Activated CD4-positive, alpha-beta T cell treated with anti-CD3 and anti-CD28 coated beads, Interleukin-2, amount 10 ng/mL, durations not matched to agents 7 days and 5 days (primary cell): ENCODE data around the gene ECPAS. TPM values are rescaled to one million over a fixed set of nuclear protein-coding genes. Genes with fewer than 3 reads are reported as not detected.
"Not testable (repeated sequence)": the region's sequence is repeated elsewhere in the genome, so short reads cannot be mapped to it uniquely, and the experiment has no call there.

Source experiments
- CTCF ChIA-PET: fragments of 350-600 bp; sonication (Branson Sonifier 250); formaldehyde crosslinking; loops from one replicate; lab custom pipeline; 2021; ENCODE audit warnings: antibody characterized with exemption; lab: Charles Lee
- POLR2A ChIA-PET: fragments of 350-600 bp; sonication (Branson Sonifier 250); formaldehyde crosslinking; loops from one replicate; lab custom pipeline; 2021; ENCODE audit warnings: antibody characterized with exemption; lab: Charles Lee
- DNase-seq: peaks from one replicate; pipeline ENCODE4 v3.0.0-alpha.2; 2020
- H3K27ac Mint-ChIP-seq: one replicate; pipeline ENCODE4 v1.8.0; 2021; ENCODE audit warnings: mild to moderate bottlenecking, moderate library complexity, mixed read lengths
- H3K27me3 Mint-ChIP-seq: one replicate; pipeline ENCODE4 v1.8.0; 2021; ENCODE audit warnings: mixed read lengths
- H3K36me3 Mint-ChIP-seq: one replicate; pipeline ENCODE4 v1.8.0; 2021; ENCODE audit warnings: low read depth, mixed read lengths
- H3K4me1 Mint-ChIP-seq: one replicate; pipeline ENCODE4 v1.8.0; 2021; ENCODE audit warnings: mixed read lengths
- H3K4me3 Mint-ChIP-seq: one replicate; pipeline ENCODE4 v1.8.0; 2021; ENCODE audit warnings: mild to moderate bottlenecking, moderate library complexity, mixed read lengths
- H3K9me3 Mint-ChIP-seq: one replicate; pipeline ENCODE4 v1.8.0; 2021; ENCODE audit warnings: mixed read lengths
- total RNA-seq, 2 experiments: library from RNA; stranded (reverse); gene quantifications; one replicate each; pipeline ENCODE4 v1.2.3, GENCODE V29; 2021

ECPAS gene
- total RNA-seq, 2 experiments from 2014 or later = 55.5 to 69.4 TPM

GRCh38 chr9:111401486-111401885 is 82.7 kb downstream of the ECPAS start:
- CTCF ChIA-PET = interaction anchor here (1.1 kb wide), 1 partner anchor 25 kb away, joined by 3 read pairs; no protein-coding TSS in a partner anchor
- H3K4me1 Mint-ChIP-seq, H3K27me3 Mint-ChIP-seq, H3K27ac Mint-ChIP-seq, DNase-seq, POLR2A ChIA-PET, H3K4me3 Mint-ChIP-seq: not testable (repeated sequence)
- Mint-ChIP-seq H3K36me3 (peaks cover 73% of the 10 kb centered on the region), H3K9me3 (peaks cover 36% of the 10 kb centered on the region)

DNA sequence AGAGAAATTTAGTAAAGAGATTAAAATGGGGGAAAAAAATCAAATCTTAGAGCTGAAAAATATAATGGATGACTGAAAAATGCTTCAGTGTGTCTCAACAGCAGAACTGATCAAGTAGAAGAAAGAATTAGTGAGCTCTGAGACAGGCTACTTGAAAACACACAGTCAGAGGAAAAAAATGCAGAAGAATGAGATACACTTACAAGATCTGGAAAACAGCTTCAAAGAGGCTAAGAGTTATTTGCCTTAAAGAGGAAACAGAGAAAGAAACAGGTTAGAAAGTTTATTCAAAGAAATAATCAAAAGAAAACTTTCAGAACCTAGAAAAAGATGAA is 83.7 kb downstream of the ECPAS start:
- Mint-ChIP-seq H3K9me3 (peaks cover 27% of the 10 kb centered on the region), H3K4me1 (no peaks in the 10 kb centered on the region), H3K36me3 (peaks cover 71% of the 10 kb centered on the region), H3K27ac (no peak overlapping the region), H3K27me3 (no peaks in the 10 kb centered on the region), H3K4me3 (no peak overlapping the region)
- CTCF ChIA-PET = interaction anchor here (1.1 kb wide), 1 partner anchor 26 kb away, joined by 3 read pairs; no protein-coding TSS in a partner anchor
- no peak for DNase-seq
- POLR2A ChIA-PET = interaction anchor here (0.8 kb wide), 1 partner anchor 48 kb away, joined by 3 read pairs; no protein-coding TSS in a partner anchor

GRCh38 chr9:111399772-111400563 is 84.2 kb downstream of the ECPAS start:
- Mint-ChIP-seq H3K27me3 (no peaks in the 10 kb centered on the region), H3K4me3 (no peak overlapping the region), H3K9me3 (peaks cover 24% of the 10 kb centered on the region), H3K4me1 (peaks cover under 1% of the 10 kb centered on the region), H3K36me3 (peaks cover 71% of the 10 kb centered on the region), H3K27ac (no peak overlapping the region)
- CTCF ChIA-PET = no interaction called here
- POLR2A ChIA-PET = interaction anchor here (0.8 kb wide), 1 partner anchor 47 kb away, joined by 3 read pairs; no protein-coding TSS in a partner anchor
- DNase-seq = no peak

DNA sequence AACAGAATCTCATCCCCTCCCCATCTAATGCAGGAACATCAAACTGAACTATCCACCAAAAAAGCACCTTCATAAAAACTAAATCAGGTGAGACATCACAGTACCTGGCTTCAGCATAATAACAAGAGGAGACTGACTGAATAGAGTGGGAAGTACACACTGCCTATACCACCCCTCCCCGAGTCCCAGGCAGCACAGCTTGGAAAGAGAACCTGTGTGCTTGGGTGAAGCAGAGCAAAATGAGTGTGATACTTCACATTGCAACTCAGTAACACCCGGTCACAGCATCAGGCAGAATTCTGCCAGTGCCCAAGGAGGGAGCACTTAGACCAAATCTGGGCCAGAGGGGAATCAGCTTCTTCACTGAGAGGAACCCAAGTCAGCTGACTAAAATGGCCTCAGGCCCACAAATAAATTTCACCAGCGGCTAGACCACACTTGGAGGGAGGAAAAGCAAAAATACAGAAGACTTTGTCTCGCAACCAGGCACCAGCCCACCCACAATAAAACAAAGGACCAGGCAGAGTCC is 84.9 kb downstream of the ECPAS start:
- H3K9me3 Mint-ChIP-seq = peaks cover 24% of the 10 kb centered on the region
- H3K36me3 Mint-ChIP-seq = peaks cover 69% of the 10 kb centered on the region
- no peak overlapping the region for H3K27ac Mint-ChIP-seq
- peaks cover 5% of the 10 kb centered on the region for H3K4me1 Mint-ChIP-seq
- H3K27me3 Mint-ChIP-seq = no peaks in the 10 kb centered on the region
- CTCF ChIA-PET = interaction anchor here (0.6 kb wide), 1 partner anchor 12 kb away, joined by 3 read pairs; no protein-coding TSS in a partner anchor
- DNase-seq = no peak
- POLR2A ChIA-PET = no interaction called here
- H3K4me3 Mint-ChIP-seq = no peak overlapping the region

DNA sequence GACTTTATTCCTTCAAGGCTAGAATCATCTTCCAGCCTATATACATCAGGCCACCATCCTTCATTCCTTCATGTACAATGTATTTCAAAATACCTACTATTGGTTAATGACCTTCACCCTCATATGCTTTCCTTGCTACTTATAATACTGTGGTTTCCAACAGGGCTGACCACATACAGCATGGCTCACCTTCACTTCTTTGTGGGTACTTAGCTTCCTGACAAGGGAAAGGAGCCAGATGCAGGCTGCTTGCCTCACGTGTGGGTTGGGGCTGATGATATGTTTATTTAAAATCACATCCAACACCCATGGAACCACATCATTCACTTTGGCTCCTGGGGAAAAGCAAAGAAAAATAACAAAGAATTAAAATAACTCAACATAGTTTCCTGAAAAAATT is 90.2 kb downstream of the ECPAS start:
- no peak for DNase-seq
- peaks cover 8% of the 10 kb centered on the region for H3K4me1 Mint-ChIP-seq
- no peaks in the 10 kb centered on the region for H3K9me3 Mint-ChIP-seq
- H3K4me3 Mint-ChIP-seq = no peak overlapping the region
- H3K27me3 Mint-ChIP-seq = no peaks in the 10 kb centered on the region
- ChIA-PET CTCF (no interaction called here), POLR2A (no interaction called here)
- H3K36me3 Mint-ChIP-seq = peaks cover 57% of the 10 kb centered on the region
- H3K27ac Mint-ChIP-seq = no peak overlapping the region

DNA sequence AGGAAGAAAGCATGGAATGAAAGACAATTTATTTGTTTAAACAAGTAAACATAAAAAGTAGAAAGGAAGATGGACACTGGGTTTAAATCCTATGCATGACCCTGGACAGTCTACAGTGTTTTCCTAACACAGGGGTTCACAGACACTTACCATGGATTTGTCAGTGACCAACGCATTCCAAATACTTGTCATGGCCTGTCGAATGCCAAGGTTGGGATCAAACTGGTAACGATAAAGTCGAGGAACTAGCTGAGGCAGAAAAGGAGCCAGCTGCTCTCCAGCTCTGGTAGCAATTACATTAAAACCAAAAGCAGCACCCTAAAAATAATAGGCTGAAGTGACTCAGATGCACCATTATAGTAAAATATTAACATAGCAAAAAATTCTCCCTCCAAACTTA is 94.8 kb downstream of the ECPAS start:
- Mint-ChIP-seq H3K27me3 (no peaks in the 10 kb centered on the region), H3K36me3 (peaks cover 33% of the 10 kb centered on the region), H3K27ac (no peak overlapping the region), H3K9me3 (no peaks in the 10 kb centered on the region), H3K4me3 (no peak overlapping the region), H3K4me1 (peaks cover 3% of the 10 kb centered on the region)
- CTCF ChIA-PET = no interaction called here
- no peak for DNase-seq
- POLR2A ChIA-PET = no interaction called here

GRCh38 chr9:111386386-111386785 is 97.8 kb downstream of the ECPAS start:
- Mint-ChIP-seq H3K36me3 (peaks cover 32% of the 10 kb centered on the region), H3K27me3 (no peaks in the 10 kb centered on the region), H3K27ac (no peak overlapping the region), H3K9me3 (no peaks in the 10 kb centered on the region), H3K4me3 (no peak overlapping the region), H3K4me1 (no peaks in the 10 kb centered on the region)
- ChIA-PET CTCF (no interaction called here), POLR2A (no interaction called here)
- DNase-seq = no peak

GRCh38 chr9:111381006-111381405 is 103.2 kb downstream of the ECPAS start:
- Mint-ChIP-seq H3K9me3 (no peaks in the 10 kb centered on the region), H3K27ac (no peak overlapping the region), H3K27me3 (no peaks in the 10 kb centered on the region), H3K4me3 (no peak overlapping the region), H3K4me1 (no peaks in the 10 kb centered on the region), H3K36me3 (peaks cover 43% of the 10 kb centered on the region)
- POLR2A ChIA-PET = no interaction called here
- CTCF ChIA-PET = no interaction called here
- no peak for DNase-seq

- Mint-ChIP-seq H3K27ac (no peak overlapping the region), H3K9me3 (no peaks in the 10 kb centered on the region), H3K27me3 (no peaks in the 10 kb centered on the region), H3K36me3 (peaks cover 46% of the 10 kb centered on the region), H3K4me1 (no peaks in the 10 kb centered on the region), H3K4me3 (no peak overlapping the region)
- no peak for DNase-seq
- ChIA-PET CTCF (no interaction called here), POLR2A (no interaction called here)
Measured at GRCh38 chr9:111375817-111376564, 108.2 kb downstream of the ECPAS start.

DNA sequence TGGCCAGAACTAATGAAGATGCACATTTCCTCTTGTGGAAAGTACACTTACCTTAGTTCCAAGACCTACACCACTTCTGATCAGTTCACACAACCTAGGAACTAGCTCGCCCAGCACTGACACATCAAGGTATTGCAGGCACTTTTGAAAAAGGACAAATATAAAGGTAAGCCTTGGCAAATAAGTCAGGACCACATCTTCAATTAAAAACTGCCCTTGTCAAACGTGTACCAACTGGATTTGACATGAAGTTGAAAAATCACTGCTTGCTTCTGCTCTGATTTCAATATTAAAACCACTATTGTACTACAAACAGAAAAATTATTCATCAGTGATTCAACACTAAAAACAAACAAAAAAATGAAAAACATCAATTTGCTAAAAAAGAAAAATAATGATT is 109.1 kb downstream of the ECPAS start:
- Mint-ChIP-seq H3K36me3 (peaks cover 49% of the 10 kb centered on the region), H3K4me1 (no peaks in the 10 kb centered on the region), H3K4me3 (no peak overlapping the region), H3K9me3 (no peaks in the 10 kb centered on the region), H3K27me3 (no peaks in the 10 kb centered on the region), H3K27ac (no peak overlapping the region)
- no peak for DNase-seq
- ChIA-PET CTCF (no interaction called here), POLR2A (no interaction called here)

DNA sequence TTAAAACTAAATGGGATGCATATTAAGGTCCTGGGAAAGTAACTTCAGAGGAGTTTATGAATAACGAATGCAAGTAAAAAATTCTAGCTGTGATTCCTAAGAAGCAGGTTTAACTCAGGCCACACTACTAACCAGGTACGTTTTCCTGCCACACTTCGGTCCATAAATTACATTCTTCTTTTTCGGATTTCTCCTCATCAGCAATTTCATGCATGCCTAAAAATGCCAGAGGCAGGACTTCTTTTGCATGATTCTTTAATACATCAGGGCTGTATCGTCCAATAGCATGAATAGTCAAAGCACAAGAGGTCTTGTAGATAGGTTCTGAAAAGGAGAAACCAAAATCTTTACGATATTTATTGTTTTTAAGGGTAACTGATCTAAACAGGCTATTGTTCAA is 111.9 kb downstream of the ECPAS start:
- POLR2A ChIA-PET = no interaction called here
- Mint-ChIP-seq H3K4me3 (no peak overlapping the region), H3K27me3 (no peaks in the 10 kb centered on the region), H3K27ac (no peak overlapping the region), H3K9me3 (no peaks in the 10 kb centered on the region), H3K36me3 (peaks cover 53% of the 10 kb centered on the region), H3K4me1 (no peaks in the 10 kb centered on the region)
- CTCF ChIA-PET = no interaction called here
- DNase-seq = no peak

DNA sequence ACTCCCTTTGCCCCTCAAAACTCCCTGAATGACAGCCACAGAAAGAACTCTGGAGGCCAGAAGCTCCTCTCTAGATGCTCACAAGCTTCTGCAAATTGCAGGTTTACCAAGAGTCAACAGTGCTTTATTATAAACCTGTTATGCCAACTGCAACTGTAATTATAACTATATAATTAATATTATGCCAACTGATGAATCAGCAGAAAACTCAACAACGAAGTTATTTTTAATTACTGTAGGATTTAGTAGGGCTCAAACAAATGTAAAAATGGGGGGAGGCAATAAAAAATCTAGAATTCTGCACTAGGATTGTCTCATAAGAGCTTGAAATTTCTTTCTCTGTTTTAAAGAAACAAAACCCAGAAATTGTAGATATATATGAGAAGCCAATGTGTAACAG is 117.2 kb downstream of the ECPAS start:
- H3K4me1 Mint-ChIP-seq = no peaks in the 10 kb centered on the region
- POLR2A ChIA-PET = no interaction called here
- CTCF ChIA-PET = interaction anchor here (1.1 kb wide), 1 partner anchor 69 kb away, joined by 3 read pairs; no protein-coding TSS in a partner anchor

DNA sequence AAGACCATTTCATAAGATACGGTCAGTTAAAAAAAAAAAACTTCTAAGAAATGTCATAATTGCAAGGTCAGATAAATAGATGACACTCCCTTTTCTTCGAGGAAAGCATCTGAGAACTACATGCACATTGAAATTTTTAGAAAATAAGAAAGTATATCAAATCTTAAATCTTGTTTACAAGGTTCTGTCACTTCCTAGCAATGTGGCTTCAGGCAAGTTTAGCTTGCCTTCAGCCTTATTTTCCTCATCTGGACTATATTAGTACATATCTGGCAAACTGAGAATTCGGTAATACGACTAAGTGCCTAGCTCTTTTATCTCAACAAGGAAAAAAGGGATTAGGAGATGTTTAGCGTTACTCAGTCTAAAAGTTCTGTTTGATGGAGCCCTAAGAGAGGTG is 121.7 kb downstream of the ECPAS start:
- no peaks in the 10 kb centered on the region for H3K9me3 Mint-ChIP-seq
- H3K4me1 Mint-ChIP-seq = no peaks in the 10 kb centered on the region
- no peaks in the 10 kb centered on the region for H3K27me3 Mint-ChIP-seq
- H3K4me3 Mint-ChIP-seq = no peak overlapping the region
- ChIA-PET CTCF (no interaction called here), POLR2A (no interaction called here)
- H3K36me3 Mint-ChIP-seq = peaks cover 41% of the 10 kb centered on the region
- no peak for DNase-seq
- no peak overlapping the region for H3K27ac Mint-ChIP-seq

More for the DNA sequence above, 117.2 kb downstream of the ECPAS start:
- Mint-ChIP-seq H3K27me3 (no peaks in the 10 kb centered on the region), H3K27ac (no peak overlapping the region), H3K36me3 (peaks cover 67% of the 10 kb centered on the region), H3K9me3 (no peaks in the 10 kb centered on the region), H3K4me3 (no peak overlapping the region)
- no peak for DNase-seq
